GM18873 (cell line): ENCODE measurements around the gene CADPS.

Experiments used
- ATAC-seq: cut with Tn5 transposase; IDR thresholded peaks from one replicate; pipeline ENCODE4 v1.9.1; 2021; ENCODE audit warnings: mild to moderate bottlenecking, moderate library complexity, moderate number of reproducible peaks; ENCODE audit not compliant: unreplicated experiment, low FRiP score

Gene CADPS

DNA sequence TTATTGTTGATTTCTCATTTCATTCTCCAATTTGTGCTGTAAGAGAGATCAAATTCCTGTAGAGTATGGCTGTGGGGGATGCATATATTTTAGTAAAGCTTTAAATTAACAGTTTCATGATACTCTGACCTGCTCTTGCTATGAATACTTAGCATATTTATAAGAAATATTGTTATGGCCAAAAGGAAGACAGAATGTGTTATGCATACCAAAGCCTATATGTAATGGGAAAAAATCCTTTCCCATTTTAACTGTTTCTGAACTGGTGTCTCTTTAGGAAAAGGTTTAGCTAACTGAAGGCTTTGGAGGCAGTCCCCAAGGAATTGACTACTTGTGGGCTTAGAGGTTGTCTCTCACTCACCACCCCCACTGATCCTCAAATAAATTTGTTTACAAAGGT lies 59.2 kb downstream of the CADPS start:
- no peak for ATAC-seq

DNA sequence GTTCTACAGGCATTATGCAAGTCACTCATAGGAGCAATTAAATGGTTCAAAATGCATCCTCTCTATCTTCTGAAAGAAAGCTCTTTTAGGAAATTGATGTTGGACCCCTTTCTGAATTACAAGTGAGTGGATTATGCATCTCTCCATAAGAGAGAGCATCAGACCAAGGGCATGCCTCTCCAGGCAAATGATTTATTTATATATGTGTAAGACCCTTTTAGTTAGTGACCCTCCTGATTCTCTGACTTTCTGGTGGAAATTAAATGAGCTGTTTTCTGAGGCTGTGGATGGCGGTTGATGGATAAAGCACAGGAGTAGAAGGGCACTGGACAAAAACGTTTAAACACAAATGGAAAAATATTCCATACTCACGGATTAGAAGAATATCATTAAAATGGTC lies 62.6 kb downstream of the CADPS start:
- ATAC-seq, result no peak

DNA sequence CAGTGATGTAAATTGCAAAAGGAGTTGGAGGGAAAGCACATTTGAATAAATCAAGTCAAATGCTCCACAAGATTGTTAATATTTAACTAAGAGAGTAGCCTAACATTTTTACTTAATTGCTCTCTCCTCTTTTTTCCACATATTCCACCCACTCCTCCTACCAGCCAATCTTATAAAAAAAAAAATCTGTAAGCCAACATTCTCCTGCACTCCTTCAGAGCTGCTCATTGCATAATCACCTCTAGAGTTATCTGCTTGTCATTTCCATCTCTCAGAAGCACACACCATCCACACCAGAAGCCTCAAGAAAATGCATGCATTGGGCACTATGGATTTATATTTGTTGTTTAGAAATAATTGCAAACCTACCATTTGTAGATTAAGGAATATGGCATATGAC lies 64.1 kb downstream of the CADPS start:
- no peak for ATAC-seq

DNA sequence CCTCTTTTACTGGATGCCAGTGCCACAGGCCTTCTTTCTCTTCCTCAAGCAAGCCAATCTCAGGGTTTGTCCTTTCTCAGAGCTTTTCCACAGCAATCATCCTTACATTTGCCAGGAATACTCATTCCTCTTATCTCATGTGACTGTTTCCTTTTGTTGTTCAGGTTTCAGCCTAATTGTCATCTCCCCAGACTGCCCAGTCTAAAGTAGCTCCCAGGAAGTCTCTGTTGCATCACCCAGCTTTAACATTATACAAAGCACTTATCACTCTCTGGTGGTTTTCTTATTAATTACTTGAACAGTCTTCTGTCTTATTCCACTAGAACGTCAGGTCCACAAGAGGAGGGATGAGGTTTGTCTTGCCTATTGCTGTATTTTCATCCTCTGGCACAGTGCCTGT lies 65.8 kb downstream of the CADPS start:
- no peak for ATAC-seq

DNA sequence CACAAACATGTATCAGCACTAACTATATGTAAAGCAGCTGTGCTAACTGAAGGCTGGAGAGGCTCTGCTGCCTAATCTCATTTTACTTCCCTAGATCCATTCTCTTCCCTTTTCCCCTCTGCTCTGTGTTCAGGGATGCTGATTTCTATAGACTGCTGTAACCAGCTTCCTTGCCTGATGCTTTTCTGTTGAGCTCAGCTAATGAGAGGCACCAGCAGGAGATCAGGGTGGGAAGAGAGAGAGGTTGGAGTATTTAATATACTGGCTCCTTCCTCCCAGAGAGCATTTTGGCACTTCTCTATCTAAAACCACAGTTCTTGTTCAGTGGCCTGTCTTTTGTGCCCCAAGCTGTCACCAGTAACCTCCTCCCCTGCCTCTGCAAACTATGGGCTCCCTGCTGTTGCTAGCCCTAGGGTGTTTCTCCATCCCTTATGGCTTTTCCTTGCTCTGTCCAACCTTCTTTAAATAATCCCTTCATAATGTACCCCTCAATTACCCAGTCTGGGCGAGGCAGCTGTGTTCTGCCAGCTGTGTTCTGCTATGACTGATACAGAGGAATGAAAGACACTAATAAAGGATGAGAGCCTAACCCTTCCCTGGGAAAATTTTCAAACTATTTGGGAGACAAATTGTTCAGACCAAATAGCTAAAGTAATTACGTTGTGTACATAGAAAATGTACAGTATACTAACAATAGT lies 69.5 kb downstream of the CADPS start:
- no peak for ATAC-seq

DNA sequence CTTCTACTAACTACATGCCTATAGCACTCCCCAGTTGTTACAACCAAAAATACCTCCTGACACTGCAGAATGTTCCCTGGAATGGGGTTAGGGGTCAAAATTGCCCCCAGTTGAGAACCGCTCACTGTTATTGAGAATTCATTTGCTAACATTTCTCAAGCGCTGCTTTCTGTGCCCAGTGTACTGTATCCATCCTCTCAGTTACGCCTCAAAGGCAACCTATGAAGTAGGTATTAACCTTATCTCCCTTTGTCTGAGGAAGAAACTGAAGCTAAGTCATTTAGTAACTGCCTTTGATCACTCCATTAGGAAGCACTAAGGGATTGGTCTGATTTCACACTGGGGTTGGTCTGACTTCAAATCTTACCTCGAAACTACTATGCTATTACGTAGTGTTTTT lies 70.1 kb downstream of the CADPS start:
- ATAC-seq, result no peak

DNA sequence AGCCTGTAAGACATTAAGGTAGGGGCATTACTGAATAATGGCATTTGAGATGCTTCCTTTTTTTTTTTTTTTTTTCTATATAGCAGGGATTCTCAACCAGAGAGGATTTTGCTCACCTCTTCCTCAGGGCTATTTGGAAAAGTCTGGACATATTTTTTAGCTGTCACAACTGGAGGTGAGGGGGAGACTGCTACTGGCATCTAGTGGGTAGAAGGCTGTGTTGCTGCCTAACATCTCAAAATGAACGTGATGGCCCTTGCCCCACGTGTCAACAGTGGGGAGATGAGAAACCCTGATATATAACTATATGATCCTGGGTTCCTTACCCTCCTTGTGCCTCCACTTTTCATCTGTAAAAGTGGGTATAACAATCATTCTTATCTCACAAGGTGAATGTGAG lies 71.9 kb downstream of the CADPS start:
- no peak for ATAC-seq

DNA sequence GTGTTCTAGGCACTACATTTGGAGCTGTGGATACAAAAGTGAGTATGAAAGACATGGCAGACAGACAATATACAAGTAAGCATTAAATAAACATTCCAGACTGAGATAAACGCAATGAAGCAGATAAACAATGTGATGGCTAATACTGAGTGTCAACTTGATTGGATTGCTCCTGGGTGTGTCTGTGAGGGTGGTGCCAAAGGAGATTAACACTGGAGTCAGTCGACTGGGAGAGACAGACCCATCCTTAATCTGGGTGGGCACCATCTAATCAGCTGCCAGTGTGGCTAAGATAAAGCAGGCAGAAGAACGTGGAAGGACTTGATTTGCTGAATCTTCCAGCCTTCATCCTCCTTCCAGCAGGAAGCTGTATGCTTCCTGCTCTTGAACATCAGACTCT lies 77.2 kb downstream of the CADPS start:
- ATAC-seq, result no peak

DNA sequence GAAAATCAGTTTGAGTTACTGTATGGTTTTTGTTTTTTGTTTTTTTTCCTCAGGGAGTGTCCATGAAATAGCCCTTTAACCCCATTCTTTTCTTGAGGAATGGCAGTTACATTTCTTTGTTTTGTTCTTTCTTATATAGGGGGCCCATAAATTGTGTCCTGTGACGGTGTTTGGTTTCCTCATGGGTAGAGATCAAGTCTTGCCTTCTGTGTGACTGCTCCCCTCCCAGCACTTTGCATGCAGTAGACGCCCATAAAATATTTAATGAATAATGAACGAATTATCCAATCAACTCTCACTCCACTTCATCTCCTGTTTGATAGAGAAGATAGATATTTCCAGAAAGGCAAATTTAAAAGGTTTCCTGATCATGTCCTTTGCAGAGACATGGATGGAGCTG lies 78.1 kb downstream of the CADPS start:
- ATAC-seq, result no peak

DNA sequence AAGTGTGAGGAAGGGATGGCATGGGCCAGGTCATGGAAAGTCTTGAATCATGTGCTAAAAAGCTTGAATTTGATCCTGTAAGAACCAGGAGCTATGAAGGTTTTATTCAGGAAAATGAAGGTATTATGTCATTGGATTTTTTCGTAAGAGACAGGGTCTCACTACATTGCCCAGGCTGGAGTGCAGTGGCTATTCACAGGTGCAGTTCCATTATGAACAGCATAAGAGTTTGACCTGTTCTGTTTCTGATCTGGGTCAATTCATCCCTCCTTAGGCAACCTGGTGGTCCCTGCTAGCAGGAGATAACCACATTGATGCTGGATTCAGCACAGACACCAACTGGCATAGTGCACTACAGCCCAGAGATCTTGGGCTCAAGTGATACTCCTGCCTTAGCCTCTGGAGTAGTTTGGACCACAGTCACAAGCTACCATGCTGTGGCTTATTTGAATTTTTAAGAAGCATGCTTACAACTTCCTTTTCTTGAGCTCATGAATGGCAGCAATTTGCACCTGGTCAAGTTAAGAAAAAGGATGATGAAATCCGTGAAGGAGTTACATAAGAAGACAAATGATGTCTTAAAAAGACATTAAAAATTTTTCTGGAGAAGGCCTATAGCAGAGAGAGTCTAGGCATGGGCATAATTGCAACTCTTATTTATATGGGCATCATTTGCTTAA lies 79.1 kb downstream of the CADPS start:
- ATAC-seq, result no peak

DNA sequence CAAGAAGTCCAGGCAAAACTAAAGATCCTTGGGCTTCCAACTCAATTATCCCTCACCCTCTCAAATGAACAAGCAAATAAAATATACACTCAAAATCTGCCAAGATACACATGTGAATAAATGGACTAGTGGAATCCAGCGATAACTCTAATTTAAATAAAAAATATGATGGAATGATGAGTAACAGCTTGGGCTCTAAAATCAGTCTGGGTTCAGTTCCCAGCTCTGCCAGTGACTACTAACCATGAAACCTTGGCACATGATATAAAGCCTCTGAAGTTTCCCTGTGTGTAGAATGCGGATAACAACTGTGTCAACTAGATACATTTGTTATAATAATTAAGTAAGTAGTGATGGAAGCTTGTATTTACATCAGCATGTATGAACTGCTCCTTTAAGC lies 81.3 kb downstream of the CADPS start:
- ATAC-seq, result no peak

DNA sequence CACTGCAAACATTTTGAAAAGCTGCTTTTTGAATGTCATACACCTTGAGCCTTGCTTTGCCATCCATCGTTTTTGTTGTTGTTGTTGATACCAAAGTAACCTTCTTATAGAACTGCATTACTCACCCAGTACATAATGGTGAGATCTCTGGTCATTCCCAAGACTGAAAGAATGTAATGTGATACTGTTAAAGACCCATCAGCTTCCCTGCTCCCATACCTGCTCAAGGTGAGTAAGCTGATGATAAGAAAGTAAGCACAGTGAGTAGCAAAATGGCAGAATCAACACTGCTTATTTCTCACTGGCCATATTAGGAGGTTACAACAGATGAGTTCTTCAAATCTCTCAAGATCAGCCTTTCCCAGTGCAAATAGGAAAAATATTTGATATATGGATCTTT lies 89.8 kb downstream of the CADPS start:
- ATAC-seq, result no peak

DNA sequence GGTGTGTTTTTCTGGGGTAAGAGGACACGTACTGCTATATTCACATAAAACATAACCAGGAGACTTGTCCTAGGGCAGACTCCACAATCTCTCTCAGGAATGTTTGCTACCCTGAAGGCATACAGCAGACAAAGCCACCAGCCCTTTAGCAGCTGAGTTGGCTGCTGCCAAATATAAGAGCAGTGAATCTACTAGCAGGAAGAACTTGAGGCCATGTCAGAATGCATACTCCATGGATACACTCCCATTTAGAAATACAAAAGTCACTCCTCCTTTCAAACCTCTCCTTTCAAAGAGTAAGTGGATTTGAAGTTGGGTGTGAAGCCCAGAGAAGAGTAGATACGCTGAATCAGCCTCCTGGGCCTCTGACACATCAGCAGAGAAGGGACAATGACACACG lies 94.1 kb downstream of the CADPS start:
- ATAC-seq, result no peak

DNA sequence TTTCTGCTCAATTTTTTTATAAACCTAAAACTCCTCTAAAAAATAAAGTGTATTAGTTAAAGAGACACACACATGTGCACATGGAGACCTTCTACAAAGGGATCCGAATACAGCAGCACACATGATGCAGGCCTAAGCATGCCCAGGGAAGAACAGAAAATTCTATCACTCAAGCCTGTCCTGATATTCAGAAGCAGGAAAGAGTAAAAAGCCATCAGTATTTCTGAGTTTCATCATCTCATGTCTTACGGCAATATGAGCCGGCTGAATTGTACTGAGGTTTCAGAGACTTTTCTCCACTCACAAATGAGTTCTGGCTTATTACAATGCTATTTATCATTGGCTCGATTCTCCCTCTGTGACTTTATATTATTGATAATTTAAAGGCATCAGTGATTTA lies 97.5 kb downstream of the CADPS start:
- no peak for ATAC-seq

DNA sequence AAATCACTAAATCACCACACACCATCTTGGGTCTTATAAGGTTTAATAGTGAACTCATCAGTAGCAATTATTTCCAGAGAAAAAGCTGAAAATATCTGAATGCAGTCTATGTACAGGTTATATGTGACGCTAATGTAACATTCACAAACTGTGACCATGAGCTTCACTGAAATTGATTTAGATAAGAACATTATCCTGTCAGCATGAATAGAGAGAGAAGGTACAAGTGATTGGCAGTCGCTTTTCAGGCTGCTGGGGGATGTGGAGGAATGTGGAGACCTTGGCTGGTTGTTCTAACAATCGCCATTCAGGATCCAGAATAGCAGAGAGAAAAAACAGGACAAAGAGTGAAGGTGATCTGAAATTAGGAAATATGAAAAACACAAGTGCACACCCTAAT lies 98.1 kb downstream of the CADPS start:
- no peak for ATAC-seq

DNA sequence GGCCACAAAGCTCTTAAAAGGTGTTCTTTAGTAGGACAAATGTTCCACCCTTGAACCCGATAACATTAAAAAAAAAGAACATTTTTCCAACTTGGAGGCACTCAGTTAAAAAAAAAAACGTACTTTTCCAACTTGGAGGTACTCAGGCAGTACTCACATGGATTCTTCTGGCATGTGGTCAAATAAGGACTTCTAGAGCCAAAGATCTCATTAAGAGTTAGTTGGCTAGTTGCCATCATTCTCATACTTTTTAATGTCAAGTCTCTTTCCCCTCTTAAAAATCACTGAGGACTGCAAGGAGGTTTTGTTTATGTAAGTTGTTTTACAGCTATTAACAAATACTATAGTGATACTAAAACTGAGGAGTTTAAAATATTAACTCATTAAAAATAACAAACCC lies 101.0 kb downstream of the CADPS start:
- ATAC-seq, result no peak

DNA sequence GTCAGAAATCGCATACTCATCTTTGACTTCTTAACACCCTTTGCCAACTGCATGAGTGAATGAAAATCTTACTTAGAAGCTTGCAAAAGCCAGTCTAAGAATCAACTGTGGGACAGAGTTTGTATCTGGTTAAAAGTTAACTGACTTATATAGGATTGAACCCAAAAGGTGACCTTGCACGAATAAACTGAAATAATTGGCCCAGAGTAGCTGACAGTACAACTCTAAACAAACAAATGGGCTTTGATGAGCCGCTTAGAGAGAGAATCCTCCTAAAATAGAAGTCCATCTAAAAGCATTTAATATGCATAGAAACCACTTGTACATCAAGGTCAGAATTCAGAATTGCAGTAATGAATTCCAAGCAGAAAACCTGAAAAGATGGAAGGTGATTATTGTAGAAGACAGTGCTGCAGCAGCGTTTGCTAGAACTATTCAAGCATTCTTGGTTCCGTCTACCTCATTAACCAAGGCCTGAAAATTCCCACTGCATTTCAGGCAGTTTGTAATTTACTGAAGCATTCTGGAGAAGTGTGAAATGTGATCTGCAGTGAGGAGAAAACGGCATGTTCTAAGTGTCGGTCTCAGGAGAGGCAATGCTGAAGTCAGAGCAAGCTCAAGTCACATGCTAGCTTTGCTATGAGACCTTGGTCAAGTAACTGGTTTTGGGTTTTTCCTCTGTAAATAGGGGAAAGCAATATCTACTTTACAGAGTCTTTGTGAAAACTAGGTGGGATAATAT lies 103.7 kb downstream of the CADPS start:
- no peak for ATAC-seq

DNA sequence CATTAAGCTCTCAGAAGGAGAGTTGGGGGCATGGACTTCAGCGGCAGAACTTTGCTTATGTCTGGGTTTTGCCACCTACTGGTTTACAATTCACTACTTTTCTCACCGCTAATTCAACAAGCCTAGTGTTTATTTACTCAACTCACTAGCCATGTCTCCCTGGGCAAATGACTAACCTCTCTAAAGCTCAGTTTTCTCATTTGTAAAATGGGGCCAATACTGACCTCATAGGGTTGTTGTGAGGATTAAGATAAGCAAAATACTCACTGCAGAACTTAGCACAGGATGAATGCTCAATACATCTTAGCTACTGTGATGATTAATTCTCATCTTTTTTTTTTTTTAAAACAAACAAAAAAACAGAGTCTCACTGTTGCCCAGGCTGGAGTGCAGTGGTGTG lies 106.3 kb downstream of the CADPS start:
- no peak for ATAC-seq

DNA sequence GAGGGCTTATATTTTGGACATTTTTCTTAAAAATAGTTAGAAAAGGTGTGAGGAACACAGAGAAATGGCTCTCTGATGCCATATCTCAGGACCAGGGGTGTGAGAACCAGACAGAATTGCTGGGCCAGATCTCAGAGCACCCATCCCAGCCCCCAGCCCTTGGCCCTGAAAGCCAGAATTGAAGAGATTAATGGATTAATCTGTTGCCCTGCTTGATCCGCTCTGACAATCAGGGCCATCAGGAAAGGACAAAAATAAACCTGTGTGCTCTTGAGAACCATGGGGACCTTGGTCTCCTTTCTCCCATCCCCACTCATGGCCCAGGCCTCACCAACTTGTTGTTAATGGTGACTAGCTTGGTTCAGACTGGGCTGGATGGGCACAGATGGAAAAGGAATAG lies 113.5 kb downstream of the CADPS start:
- ATAC-seq, result no peak

DNA sequence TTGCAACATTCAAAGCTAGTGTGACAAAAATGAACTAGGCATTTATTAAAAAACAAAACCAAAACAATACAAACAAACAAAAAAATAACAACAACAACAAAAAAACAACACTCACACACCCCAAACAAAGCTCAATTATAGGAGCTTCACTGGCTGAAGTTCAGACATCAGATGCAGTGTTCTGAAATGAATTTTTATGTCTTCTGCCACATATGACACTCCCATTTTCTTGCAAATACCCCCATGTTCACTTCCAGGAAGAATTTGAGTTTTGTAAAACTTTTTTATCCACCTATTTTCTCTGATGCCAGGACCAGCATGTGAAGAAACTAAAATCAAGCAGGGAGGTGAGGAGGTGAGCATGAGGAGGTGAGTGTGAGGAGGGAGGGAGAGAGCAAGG lies 113.9 kb downstream of the CADPS start:
- ATAC-seq, result no peak

DNA sequence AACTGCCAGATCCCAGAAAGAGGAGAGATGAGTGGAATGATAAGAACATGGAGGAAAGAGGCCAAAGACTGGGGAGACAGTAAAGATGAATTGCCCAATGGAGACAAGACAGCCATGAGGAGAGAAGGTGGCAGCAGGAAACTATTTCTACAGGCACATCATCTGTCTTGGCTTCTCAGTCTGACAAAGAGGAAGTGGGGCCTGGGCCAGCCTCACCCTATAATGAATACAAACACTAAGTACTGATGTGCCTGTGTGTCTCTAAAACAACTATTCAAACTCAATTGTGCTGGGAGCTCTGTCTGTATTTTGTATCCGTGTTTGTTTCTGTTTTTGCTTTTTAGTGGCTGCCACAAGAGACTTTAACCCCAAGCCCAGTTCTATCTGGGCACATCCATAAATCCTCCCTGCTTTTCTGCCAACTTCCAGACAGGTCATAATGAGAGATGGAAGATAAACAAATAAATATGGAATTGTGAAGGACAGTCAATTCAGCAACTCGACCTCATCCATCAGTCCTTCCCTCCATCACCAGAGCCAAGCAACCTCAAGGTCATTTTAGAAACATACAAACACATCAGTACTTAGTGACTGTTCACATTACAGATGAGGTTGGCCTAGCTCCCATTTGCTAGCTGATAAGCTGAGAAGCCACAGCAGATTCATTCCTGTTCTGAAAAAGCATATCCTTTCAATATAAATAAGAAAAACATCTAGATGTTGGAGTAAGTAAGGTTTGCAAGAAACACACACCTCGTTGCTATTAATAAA lies 116.7 kb downstream of the CADPS start:
- no peak for ATAC-seq
